Activated T-cell treated with anti-CD3 and anti-CD28 coated beads, Interleukin-2, amount 50 U/mL, for 24 hours (primary cell): ENCODE measurements around the gene LIPE.
A peak's percentile ranks its signal among the peaks of the same experiment; 100 is the strongest.

Source experiments
- DNase-seq: peaks from one replicate; pipeline ENCODE4 v3.0.0-alpha.2; 2020
- H3K27ac Mint-ChIP-seq: 2 replicates; pipeline ENCODE4 v1.8.0; 2020; ENCODE audit warnings: mild to moderate bottlenecking, mixed read lengths
- H3K27me3 Mint-ChIP-seq: 2 replicates; pipeline ENCODE4 v1.8.0; 2020; ENCODE audit warnings: mixed read lengths
- H3K36me3 Mint-ChIP-seq: 2 replicates; pipeline ENCODE4 v1.8.0; 2020; ENCODE audit warnings: low read depth, mixed read lengths
- H3K4me1 Mint-ChIP-seq: 2 replicates; pipeline ENCODE4 v1.8.0; 2020; ENCODE audit warnings: low read depth, mixed read lengths
- H3K4me3 Mint-ChIP-seq: 2 replicates; pipeline ENCODE4 v1.8.0; 2020; ENCODE audit warnings: mild to moderate bottlenecking, moderate library complexity, mixed read lengths
- H3K9me3 Mint-ChIP-seq: 2 replicates; pipeline ENCODE4 v1.8.0; 2020; ENCODE audit warnings: mixed read lengths

LIPE gene

DNA sequence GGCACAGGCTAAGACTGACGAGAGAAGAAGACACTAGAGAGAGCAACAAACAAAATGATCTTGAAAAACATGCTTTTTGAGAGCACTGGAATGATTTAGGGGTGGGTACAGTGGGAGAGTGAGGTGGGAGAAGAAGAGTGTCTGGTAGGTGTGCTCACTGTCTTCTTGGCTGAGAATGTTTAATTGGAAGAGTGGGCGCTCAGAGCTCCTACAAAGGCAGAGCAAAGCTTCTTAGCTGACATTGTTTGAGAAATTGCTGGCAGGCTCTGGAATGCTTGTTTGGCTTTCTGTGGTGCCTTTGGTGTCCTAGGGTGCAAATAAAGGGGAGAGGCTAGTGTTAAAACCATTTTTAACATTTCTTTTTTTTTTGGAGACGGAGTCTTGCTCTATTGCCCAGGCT, 1.5 kb upstream of the LIPE start:
- DNase-seq = no peak
- no peak overlapping the region for H3K27ac Mint-ChIP-seq
- no peak overlapping the region for H3K4me3 Mint-ChIP-seq
- no peaks in the 10 kb centered on the region for H3K27me3 Mint-ChIP-seq
- no peaks in the 10 kb centered on the region for H3K9me3 Mint-ChIP-seq
- peaks cover 5% of the 10 kb centered on the region for H3K4me1 Mint-ChIP-seq
- H3K36me3 Mint-ChIP-seq = no peaks in the 10 kb centered on the region

DNA sequence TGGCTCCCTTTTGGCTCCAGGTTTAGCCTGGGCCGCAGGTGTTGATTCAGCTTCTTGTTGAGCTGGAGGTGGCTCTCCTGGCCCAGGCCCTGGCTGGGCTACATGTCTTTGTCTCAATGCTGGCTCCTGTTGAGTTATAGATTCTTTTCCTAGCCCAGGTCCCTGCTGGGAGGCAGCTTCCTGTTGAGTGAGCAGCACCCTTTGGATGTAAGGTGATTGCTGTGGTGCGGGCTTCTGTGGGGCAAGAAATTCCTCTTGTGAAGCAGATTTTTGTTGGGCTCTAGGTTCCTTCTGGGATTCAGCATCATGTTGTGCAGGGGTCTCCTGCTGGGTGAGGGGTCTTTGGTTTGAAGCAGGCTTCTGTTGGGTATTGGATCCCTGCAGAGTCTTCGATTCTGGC, 545 bp downstream of the LIPE start:
- Mint-ChIP-seq H3K36me3 (peaks cover 16% of the 10 kb centered on the region), H3K4me1 (peaks cover 22% of the 10 kb centered on the region), H3K4me3 (no peak overlapping the region), H3K27me3 (no peaks in the 10 kb centered on the region), H3K9me3 (no peaks in the 10 kb centered on the region), H3K27ac (no peak overlapping the region)
- DNase-seq = no peak

DNA sequence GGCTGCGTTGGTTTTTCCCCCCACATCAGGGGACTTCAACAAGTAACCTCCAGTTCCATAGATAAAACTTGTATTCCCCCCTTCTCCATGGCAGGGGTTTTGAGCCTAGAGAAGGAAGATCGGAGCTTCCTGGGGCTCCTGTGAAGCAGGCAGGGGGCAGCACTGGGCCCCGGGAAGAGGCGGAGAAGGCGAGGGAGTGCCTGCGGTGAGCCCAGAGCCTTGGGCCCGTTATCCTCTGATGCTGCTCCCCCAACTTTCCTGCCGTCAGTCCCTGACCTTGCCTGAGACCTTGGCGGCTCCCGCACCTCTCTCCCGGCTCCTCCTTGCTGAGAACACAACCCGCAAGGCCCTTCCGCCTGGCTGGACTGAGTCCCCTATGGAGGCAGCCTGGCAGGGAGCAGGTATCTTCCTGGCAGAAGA, 2.5 kb downstream of the LIPE start:
- Mint-ChIP-seq H3K4me3 (no peak overlapping the region), H3K27me3 (no peaks in the 10 kb centered on the region), H3K4me1 (peaks cover 41% of the 10 kb centered on the region), H3K36me3 (peaks cover 26% of the 10 kb centered on the region), H3K27ac (no peak overlapping the region), H3K9me3 (no peaks in the 10 kb centered on the region)
- DNase-seq = no peak

DNA sequence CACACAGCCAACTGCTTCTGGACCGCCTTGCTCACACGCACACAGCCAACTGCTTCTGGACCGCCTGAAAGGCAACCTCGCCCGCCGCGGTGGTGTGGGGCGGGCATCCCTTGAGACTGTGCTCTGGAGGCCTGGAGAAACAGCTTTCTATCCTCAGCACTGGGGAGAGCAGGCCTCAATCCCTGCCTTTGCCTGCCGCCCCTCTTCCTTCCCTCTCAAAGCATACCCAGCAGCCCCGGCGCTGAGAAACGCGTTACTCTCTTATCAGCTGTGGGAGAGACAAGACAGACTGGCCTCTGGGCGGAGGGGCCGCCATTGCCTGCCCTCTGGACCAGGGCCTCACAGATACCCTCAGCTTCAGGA, 2.9 kb downstream of the LIPE start:
- DNase-seq = no peak
- peaks cover 42% of the 10 kb centered on the region for H3K4me1 Mint-ChIP-seq
- H3K36me3 Mint-ChIP-seq = peaks cover 26% of the 10 kb centered on the region
- H3K4me3 Mint-ChIP-seq = no peak overlapping the region
- no peak overlapping the region for H3K27ac Mint-ChIP-seq
- H3K9me3 Mint-ChIP-seq = no peaks in the 10 kb centered on the region
- no peaks in the 10 kb centered on the region for H3K27me3 Mint-ChIP-seq

DNA sequence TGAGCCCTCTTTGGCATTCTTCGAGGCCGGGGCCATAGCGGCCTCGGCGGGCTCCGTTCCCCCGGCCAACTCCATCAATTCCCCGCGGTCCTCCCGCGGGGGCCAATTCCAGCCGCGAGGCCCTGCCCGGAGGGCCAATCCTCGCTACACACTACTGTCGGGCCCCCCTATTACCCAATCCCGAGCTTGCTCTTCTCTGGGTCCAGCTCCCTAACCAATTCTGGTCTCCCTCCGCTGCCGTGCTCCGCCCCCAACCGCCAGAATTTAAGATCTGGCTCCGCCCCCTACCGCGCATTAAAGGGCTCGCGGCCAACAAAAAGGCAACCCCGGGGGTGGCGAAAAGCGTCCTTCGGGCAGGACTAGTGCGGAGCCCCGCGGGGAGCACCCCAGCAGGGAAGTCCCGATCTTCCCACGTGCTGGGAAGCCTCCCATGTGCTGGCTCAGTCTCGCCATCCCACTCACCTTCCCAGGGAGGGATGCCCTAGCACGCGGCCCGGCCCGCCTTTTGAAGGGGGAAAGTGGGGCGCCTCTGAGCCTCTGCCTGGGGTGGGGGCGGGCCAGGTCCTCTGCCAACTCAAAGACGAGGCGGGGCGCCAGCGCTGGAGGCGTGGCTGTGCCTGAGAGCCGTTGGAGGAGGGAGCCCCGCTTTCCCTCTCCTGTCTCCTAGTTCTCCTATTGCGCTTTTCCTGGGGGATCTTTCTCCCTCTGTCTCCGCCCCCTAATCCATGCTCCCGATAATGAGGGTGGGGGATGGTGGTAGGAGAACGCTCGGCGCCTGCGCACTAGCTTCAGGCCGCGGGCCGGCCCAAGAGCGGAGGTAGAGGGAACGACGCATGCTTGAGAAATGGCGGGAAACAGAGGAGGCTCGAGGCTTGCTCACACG, 3.5 kb downstream of the LIPE start:
- no peaks in the 10 kb centered on the region for H3K27me3 Mint-ChIP-seq

DNA sequence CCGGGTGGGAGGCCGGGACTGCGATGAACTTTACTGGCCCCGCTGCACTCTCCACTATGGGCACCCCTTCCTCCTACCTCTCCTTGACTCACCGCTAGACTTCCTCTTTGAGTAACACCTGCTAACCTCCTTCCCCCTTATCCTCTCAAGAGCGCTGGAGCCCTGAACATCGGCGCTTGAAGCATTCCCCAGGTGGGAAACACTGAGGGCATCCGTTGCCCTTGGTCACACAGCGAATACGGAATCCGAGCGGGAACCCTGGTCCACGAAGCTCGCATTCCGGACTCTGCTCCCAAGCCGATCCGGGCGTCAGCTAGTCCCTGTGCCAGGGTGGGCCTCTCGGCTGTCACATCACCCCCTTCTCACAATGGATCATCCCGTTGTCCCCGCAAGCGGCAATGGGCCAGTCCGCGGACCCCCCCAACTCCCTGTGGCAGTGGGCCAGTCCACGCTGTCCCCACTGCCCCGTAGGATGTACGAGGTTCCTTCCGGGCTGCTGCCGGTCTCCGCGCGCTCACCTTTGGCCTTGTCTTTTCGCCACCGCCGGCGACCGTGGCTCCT, 4.2 kb downstream of the LIPE start:
- Mint-ChIP-seq H3K27me3 (no peaks in the 10 kb centered on the region), H3K4me1 (peaks cover 45% of the 10 kb centered on the region), H3K9me3 (no peaks in the 10 kb centered on the region), H3K27ac (peak overlapping the region; percentile 96), H3K36me3 (peaks cover 35% of the 10 kb centered on the region), H3K4me3 (peak overlapping the region; percentile 96)
- DNase-seq = peak; percentile 76

More for the DNA sequence above, 3.5 kb downstream of the LIPE start:
- peaks cover 28% of the 10 kb centered on the region for H3K36me3 Mint-ChIP-seq
- peak overlapping the region; percentile 96 for H3K27ac Mint-ChIP-seq
- peak overlapping the region; percentile 96 for H3K4me3 Mint-ChIP-seq
- H3K9me3 Mint-ChIP-seq = no peaks in the 10 kb centered on the region
- H3K4me1 Mint-ChIP-seq = peaks cover 43% of the 10 kb centered on the region
- peak; percentile 98 for DNase-seq

DNA sequence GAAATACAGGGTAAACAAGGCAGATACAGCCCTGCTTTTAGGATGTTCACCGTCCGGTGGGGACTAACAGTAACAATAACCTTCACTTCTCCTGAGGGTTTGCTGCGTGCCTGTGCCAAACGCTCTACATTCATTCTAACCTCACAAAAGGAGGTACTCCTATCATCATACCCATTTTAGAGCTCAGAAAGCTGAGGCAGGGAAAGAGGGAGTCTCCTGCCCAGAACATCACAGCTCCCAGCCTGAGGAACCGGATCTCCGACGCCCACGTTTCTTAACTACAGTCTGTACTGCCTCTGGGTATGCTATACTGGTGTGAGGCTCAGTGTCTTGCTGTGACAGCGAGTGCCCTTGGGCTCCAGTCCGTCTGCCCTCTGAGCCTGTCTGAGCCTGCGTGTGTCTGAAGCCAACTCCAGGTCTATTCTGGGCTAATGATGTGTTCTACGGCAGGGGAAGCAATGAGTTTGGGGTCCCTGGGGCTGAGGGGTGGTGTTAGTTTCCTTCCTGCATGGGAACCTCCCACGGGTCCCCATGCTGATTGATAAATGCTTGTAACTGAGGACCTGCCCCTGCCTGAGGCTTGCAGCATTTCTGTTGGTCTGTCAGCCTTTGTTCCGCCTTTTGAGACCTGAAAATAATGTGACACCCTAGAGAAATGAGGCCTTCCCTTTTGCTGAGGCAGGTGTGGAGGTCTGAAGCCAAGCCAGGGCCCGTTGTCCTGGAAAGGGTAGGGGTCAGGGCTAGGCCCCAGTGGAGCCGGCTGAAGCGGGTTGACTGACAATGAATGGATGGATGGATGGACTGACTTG, 4.9 kb downstream of the LIPE start:
- Mint-ChIP-seq H3K4me3 (peak overlapping the region; percentile 96), H3K27ac (peak overlapping the region; percentile 96), H3K4me1 (peaks cover 45% of the 10 kb centered on the region), H3K27me3 (no peaks in the 10 kb centered on the region), H3K9me3 (no peaks in the 10 kb centered on the region), H3K36me3 (peaks cover 35% of the 10 kb centered on the region)
- no peak for DNase-seq

DNA sequence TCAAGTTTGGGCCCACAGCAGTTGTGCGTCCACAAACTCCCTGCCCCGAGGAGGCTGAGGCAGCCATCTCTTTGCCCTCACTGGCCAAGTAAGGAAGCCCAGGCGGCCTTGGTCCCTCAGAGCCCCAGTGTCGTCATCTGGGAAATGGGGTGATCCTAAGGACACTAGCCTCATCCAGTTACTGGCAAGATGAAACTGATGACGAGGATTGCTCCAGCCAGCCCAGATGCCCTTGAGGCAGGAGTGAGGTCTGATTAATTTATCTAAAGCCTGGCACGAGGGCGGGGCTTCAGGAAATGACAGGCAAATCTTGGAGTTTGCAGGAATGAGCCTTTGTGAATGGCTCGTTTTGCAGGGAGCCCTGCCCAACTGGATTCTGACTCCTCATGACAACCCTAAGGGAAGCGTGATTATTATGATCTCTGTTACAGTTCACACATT, 5.6 kb downstream of the LIPE start:
- peak overlapping the region; percentile 5 for H3K27ac Mint-ChIP-seq
- H3K27me3 Mint-ChIP-seq = no peaks in the 10 kb centered on the region
- peaks cover 45% of the 10 kb centered on the region for H3K4me1 Mint-ChIP-seq
- DNase-seq = no peak
- H3K36me3 Mint-ChIP-seq = peaks cover 36% of the 10 kb centered on the region
- H3K4me3 Mint-ChIP-seq = peak overlapping the region; percentile 96
- H3K9me3 Mint-ChIP-seq = no peaks in the 10 kb centered on the region

DNA sequence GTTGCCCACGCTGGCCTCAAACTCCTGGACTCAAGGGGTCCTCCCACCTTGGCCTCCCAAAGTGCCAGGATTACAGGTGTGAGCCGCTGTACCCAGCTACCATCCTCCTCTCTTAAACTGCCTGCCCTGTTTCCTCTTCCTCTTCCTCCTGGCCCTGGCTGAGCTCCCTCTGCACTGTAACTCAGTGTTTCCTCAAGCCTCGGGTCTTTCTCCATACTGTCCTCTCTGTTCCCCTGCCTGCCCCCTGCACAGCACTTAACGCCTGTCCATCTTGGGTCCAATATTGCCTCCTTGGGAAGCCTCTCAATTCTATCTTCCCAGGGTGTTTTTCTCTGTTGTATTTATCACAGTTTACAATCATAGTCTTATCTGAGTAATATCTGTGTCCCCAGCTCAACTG, 6.1 kb downstream of the LIPE start:
- Mint-ChIP-seq H3K27ac (peak overlapping the region; percentile 5), H3K4me3 (peak overlapping the region; percentile 96), H3K36me3 (peaks cover 40% of the 10 kb centered on the region)

DNA sequence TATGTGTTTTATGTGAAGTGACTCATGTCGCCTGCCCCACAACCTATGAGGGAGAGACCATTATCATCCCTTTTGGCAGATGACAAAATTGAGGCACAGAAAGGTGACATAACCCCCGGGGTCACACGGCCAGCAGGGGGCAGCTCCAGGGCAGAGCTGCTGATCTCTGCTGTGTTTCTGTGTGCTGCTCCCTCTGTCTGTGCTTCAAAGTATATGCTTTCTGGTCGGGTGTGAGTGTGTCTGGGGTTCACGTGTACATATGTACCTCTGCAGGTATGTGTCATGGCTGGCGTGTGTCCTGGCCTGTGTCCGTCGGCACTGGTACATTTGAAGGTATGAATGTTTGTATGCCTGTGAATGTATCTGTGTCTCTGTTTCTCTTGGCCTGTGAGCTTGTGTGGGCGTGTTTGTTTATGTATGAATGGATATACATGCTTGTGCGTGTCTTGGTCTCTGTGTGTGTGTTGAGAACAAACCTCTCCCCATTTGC, 7.1 kb downstream of the LIPE start:
- Mint-ChIP-seq H3K36me3 (peaks cover 48% of the 10 kb centered on the region), H3K4me3 (no peak overlapping the region), H3K27me3 (no peaks in the 10 kb centered on the region), H3K27ac (no peak overlapping the region), H3K4me1 (peaks cover 45% of the 10 kb centered on the region), H3K9me3 (no peaks in the 10 kb centered on the region)
- peak; percentile 79 for DNase-seq

More for the DNA sequence above, 6.1 kb downstream of the LIPE start:
- H3K27me3 Mint-ChIP-seq = no peaks in the 10 kb centered on the region
- no peak for DNase-seq
- no peaks in the 10 kb centered on the region for H3K9me3 Mint-ChIP-seq
- H3K4me1 Mint-ChIP-seq = peaks cover 45% of the 10 kb centered on the region

DNA sequence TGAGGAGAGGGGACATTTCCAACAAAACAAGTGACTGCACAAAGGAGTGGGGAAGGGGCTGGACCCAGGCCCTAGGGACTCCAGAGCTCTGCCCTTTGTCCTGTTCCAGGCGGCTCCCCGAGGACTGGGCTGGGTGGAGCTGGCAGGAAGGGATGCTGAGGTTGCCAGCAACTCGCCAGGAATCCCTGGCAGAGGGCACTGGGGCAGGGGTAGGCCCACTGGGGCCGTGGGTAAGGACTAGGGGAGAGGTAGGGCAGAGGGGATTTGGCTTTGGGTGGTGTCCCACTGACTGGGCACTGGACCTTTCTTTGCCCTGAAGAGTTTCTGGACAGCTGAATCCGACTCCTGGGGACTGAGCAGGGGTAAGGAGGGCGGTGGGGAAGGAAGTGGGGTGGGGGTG, 7.9 kb downstream of the LIPE start:
- no peak for DNase-seq
- no peaks in the 10 kb centered on the region for H3K9me3 Mint-ChIP-seq
- no peak overlapping the region for H3K4me3 Mint-ChIP-seq
- no peak overlapping the region for H3K27ac Mint-ChIP-seq
- H3K27me3 Mint-ChIP-seq = no peaks in the 10 kb centered on the region
- H3K4me1 Mint-ChIP-seq = peaks cover 45% of the 10 kb centered on the region
- H3K36me3 Mint-ChIP-seq = peaks cover 54% of the 10 kb centered on the region

DNA sequence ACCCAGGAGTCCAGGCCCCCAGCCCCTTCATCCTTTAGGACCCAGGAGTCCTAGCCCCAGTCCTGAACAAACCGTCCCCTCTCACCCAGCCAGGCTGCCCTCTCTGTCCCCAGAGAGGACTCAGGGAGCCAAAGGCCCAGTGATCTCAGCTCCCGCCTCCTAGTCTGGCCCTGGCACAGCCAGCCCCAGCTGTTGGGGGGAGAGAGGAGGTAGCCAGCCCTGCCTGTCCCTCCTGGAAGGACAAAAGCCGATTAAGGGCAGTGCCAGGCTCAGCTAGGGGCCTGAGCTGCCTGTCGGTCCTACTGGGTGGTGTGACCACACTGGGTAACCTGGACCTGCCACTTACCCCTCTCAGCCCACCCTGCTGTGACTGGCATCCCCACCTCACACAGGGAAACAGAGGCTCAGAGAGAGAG, 14.5 kb downstream of the LIPE start:
- Mint-ChIP-seq H3K27ac (no peak overlapping the region), H3K4me3 (no peak overlapping the region), H3K27me3 (no peaks in the 10 kb centered on the region), H3K4me1 (no peaks in the 10 kb centered on the region), H3K9me3 (no peaks in the 10 kb centered on the region), H3K36me3 (peaks cover 64% of the 10 kb centered on the region)
- no peak for DNase-seq

DNA sequence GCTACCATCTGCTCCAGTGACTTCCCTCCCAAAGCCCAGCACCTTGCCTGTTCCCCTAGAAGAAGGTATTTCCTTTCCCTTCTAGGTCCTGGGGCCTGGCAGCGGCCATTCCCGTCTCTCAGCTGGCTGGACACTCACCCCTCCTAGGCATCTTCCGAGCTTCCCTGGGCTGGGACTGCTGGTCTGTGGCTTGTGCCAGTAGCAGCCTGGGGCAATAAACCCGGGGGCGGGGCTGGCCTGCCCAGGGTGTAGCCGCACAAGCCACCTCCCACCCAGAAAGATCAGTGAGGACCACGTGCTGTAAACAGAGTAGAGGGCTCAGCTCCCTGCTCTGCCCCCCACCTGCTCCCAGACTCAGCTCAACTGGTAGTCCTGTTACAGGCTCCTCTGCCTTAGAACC, 15.0 kb downstream of the LIPE start:
- no peaks in the 10 kb centered on the region for H3K4me1 Mint-ChIP-seq
- no peaks in the 10 kb centered on the region for H3K9me3 Mint-ChIP-seq
- peaks cover 68% of the 10 kb centered on the region for H3K36me3 Mint-ChIP-seq
- no peak for DNase-seq
- no peak overlapping the region for H3K4me3 Mint-ChIP-seq
- H3K27me3 Mint-ChIP-seq = no peaks in the 10 kb centered on the region
- H3K27ac Mint-ChIP-seq = no peak overlapping the region

DNA sequence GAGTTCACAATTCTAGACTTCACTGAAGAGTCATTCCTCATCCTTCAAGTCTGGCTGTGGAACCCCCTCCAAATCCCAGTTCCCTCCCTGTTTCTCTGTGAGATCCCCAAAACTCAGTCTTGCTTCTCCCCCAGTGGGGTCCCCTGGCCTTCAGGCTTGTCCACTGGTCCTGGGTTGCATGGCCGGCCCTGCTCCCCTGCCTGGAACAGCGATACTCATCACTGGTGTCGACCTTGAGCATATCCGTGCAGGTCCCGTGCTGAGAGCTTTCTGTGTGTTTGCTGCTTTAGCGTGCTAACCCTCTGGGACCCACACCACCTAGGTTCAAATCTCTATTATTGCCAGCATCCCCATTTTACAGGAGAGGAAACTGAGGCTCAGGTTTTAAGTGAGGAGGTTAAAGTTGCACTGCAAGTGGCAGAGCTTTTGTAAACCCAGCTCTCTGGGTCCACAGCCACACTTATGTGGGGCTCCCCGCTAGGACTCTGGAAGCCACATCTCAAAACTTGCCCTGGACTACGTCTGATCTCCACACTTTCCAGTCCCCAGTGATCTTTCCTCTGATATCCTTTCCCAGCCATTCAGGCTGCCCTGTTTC, 15.5 kb downstream of the LIPE start:
- Mint-ChIP-seq H3K36me3 (peaks cover 74% of the 10 kb centered on the region), H3K4me3 (no peak overlapping the region), H3K9me3 (no peaks in the 10 kb centered on the region), H3K27me3 (no peaks in the 10 kb centered on the region), H3K27ac (no peak overlapping the region), H3K4me1 (no peaks in the 10 kb centered on the region)
- no peak for DNase-seq
